HepG2 (cell line): ENCODE measurements around the gene ZNF620. TPM values are rescaled to one million over a fixed set of nuclear protein-coding genes. Genes with fewer than 3 reads are reported as not detected.

Experiments used
- CHD2 ChIP-seq: IDR thresholded peaks from 2 replicates; pipeline ENCODE4 v1.6.1; 2011; ENCODE audit warnings: low read depth, low read length, improper control_type of control experiment
- EHMT2 ChIP-seq: fragments of 200-600 bp; sonication (generic); IDR thresholded peaks from 2 replicates; pipeline ENCODE4 v1.7.0; 2017; ENCODE audit warnings: antibody characterized with exemption, low read depth, low read length, borderline replicate concordance
- KAT2B ChIP-seq: fragments of 150-350 bp; IDR thresholded peaks from 2 replicates; pipeline ENCODE4 v1.6.1; 2014; ENCODE audit warnings: low read depth, low read length, borderline replicate concordance
- MYC ChIP-seq: sonication (generic); formaldehyde crosslinking; IDR thresholded peaks from 2 replicates; pipeline ENCODE4 v1.9.0; 2021; ENCODE audit warnings: missing genetic modification reagents, borderline replicate concordance
- PAXIP1 ChIP-seq: sonication (generic); formaldehyde crosslinking; conservative IDR thresholded peaks from 2 replicates; pipeline ENCODE4 v1.4.0; 2020; ENCODE audit warnings: mild to moderate bottlenecking, missing genetic modification reagents, moderate library complexity
- REL ChIP-seq: sonication (generic); formaldehyde crosslinking; conservative IDR thresholded peaks from 2 replicates; pipeline ENCODE4 v1.8.0; 2022; ENCODE audit warnings: mild to moderate bottlenecking, missing genetic modification reagents, moderate library complexity
- REPIN1 ChIP-seq: sonication (generic); formaldehyde crosslinking; IDR thresholded peaks from 2 replicates; pipeline ENCODE4 v1.8.0; 2022; ENCODE audit warnings: missing genetic modification reagents, low read depth, mild to moderate bottlenecking, borderline replicate concordance
- SP1 ChIP-seq, 2 experiments: fragments of 450-650 bp in 1 of 2; sonication (generic) in 1 of 2; formaldehyde crosslinking in 1 of 2; IDR thresholded peaks; 2 replicates each; pipeline versions ENCODE4 v1.4.0 to v1.6.1; 2016 to 2020; ENCODE audit warnings: missing genetic modification reagents in 1 of 2
- TCF7L2 ChIP-seq: IDR thresholded peaks from 2 replicates; pipeline ENCODE4 v1.6.1; 2011; ENCODE audit warnings: mild to moderate bottlenecking, low read depth, low read length, moderate library complexity
- THAP9 ChIP-seq: sonication (generic); formaldehyde crosslinking; IDR thresholded peaks from 2 replicates; pipeline ENCODE4; 2020; ENCODE audit warnings: missing genetic modification reagents, mild to moderate bottlenecking, borderline replicate concordance
- YEATS4 ChIP-seq: sonication (generic); formaldehyde crosslinking; IDR thresholded peaks from 2 replicates; pipeline ENCODE4 v1.4.0; 2020; ENCODE audit warnings: missing genetic modification reagents, borderline replicate concordance
- ZFY ChIP-seq: sonication (generic); formaldehyde crosslinking; IDR thresholded peaks from 2 replicates; pipeline ENCODE4 v1.4.0; 2020; ENCODE audit warnings: missing genetic modification reagents
- ZNF280D ChIP-seq: sonication (generic); formaldehyde crosslinking; IDR thresholded peaks from 2 replicates; pipeline ENCODE4 v1.5.1; 2020; ENCODE audit warnings: mild to moderate bottlenecking, missing genetic modification reagents
- ZNF333 ChIP-seq: sonication (generic); formaldehyde crosslinking; IDR thresholded peaks from 2 replicates; pipeline ENCODE4 v1.4.0; 2020; ENCODE audit warnings: mild to moderate bottlenecking, missing genetic modification reagents, borderline replicate concordance
- ZNF343 ChIP-seq: sonication (generic); formaldehyde crosslinking; IDR thresholded peaks from 2 replicates; pipeline ENCODE4 v1.4.0; 2020; ENCODE audit warnings: mild to moderate bottlenecking, missing genetic modification reagents
- ZNF563 ChIP-seq: sonication (generic); formaldehyde crosslinking; IDR thresholded peaks from 2 replicates; pipeline ENCODE4 v1.8.0; 2022; ENCODE audit warnings: mild to moderate bottlenecking, moderate library complexity, missing genetic modification reagents
- ZNF784 ChIP-seq: sonication (generic); formaldehyde crosslinking; IDR thresholded peaks from 2 replicates; pipeline ENCODE4 v1.5.1; 2020; ENCODE audit warnings: missing genetic modification reagents, mild to moderate bottlenecking, borderline replicate concordance
- ZNF891 ChIP-seq: sonication (generic); formaldehyde crosslinking; IDR thresholded peaks from 2 replicates; pipeline ENCODE4 v1.5.0; 2020; ENCODE audit warnings: mild to moderate bottlenecking, missing genetic modification reagents
- polyA plus RNA-seq, 8 experiments: library from polyadenylated mRNA; depleted of rRNA in 3 of 8; stranded (reverse) in 7 of 8; unstranded in 1 of 8; fragments of >200 nt; fragmentation: Illumina TruSeq in 4 of 8; extraction: Trizol in 4 of 8; gene quantifications; 2 replicates each; pipeline versions ENCODE4 v1.2.1 to v1.2.3, GENCODE V29; 2011 to 2016; ENCODE audit warnings: low read depth in 4 of 8, missing spikeins in 1 of 8, mixed read lengths in 1 of 8; ENCODE audit not compliant: insufficient read depth in 1 of 8
- total RNA-seq, 5 experiments: library from RNA; depleted of rRNA; stranded (reverse); fragments of >200 nt; fragmentation: Illumina TruSeq; extraction: Trizol; gene quantifications; 2 replicates each; pipeline ENCODE4 v1.2.3, GENCODE V29; 2016; ENCODE audit warnings: low read depth in 1 of 5

The ZNF620 gene
- total and polyA plus RNA-seq, 2 of the 13 experiments (the other 11 are each of a cell fraction or from before 2014, with no cell fraction given), result 2.3 to 12.2 TPM

GRCh38 chr3:40524568-40525285, 18.9 kb downstream of the ZNF620 start, which contains the start of gene ZNF621 (continued):
- peak; percentile 88; the same call in 1 of the 2 replicates for TF ChIP-seq THAP9 (CRISPR knock-in tag)
- TF ChIP-seq EHMT2, result no peak
- no peak for TF ChIP-seq SP1 (IDR thresholded peaks at IDR 0.05)
- TF ChIP-seq SP1 (CRISPR knock-in tag; IDR thresholded peaks at IDR 0.05), result peak; percentile 79; the same call in 1 of the 2 replicates
- TF ChIP-seq REL, result no peak
- 0 out of 2 replicates have a peak, but pooled peaks have one; percentile 73 for TF ChIP-seq REPIN1 (CRISPR knock-in tag)
- TF ChIP-seq KAT2B, result no peak
- peak; percentile 99 for TF ChIP-seq ZFY (CRISPR knock-in tag)
- TF ChIP-seq YEATS4 (CRISPR knock-in tag), result peak; percentile 93; the same call in 1 of the 2 replicates
- no peak for TF ChIP-seq CHD2
- peak; percentile 92 for TF ChIP-seq MYC (CRISPR knock-in tag)
- TF ChIP-seq PAXIP1 (CRISPR knock-in tag), result peak; percentile 53
- no peak for TF ChIP-seq ZNF343 (CRISPR knock-in tag)
- no peak for TF ChIP-seq ZNF563 (CRISPR knock-in tag)
- no peak; the same call in 1 of the 2 replicates for TF ChIP-seq ZNF280D (CRISPR knock-in tag)
- peak; percentile 65; the same call in 1 of the 2 replicates for TF ChIP-seq ZNF784 (CRISPR knock-in tag)
- no peak for TF ChIP-seq TCF7L2
- TF ChIP-seq ZNF333 (CRISPR knock-in tag), result peak; percentile 93
- TF ChIP-seq ZNF891 (CRISPR knock-in tag), result 0 out of 2 replicates have a peak, but pooled peaks have one; percentile 32
